ENCODE data around the gene PDHA1. TPM values are rescaled to one million over a fixed set of nuclear protein-coding genes. Genes with fewer than 3 reads are reported as not detected.

PDHA1 gene
- total and polyA plus RNA-seq, 2 of the 4 experiments (the other 2 are of a cell fraction), result 53.9 to 141 TPM

DNA sequence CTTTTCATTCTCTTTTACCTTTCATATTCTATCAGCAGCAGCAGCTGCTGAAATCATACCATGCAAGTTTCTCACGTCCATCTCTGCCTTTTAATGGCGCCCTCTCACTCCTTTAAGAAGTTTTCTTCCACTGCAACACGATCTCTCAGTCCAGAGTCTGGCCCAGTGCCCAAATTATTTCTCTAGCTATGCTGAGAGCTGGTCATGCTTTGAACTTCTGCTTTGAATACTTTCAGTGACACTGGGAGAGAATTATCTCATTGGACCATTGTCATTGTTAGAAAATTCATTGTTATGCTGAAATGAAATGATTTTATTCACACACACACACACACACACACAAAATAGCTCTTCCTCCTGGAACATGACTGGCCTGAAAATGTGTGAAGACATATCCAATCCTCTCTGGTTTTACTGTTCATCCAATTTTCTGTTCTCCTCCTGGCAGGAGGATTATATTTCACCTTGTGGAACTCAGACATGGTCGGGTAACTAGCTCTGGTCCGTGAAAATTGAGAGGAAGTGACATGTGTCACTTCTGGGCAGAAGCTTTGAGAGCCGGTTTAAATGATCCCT, 1.3 kb upstream of the PDHA1 start:
- no peak overlapping the region for H2AK5ac ChIP-seq (ENCODE audit: low read depth, low read length)
- H3K56ac ChIP-seq (ENCODE audit: extremely low read depth, insufficient read depth, low read length), result no peak overlapping the region
- no peak overlapping the region for H2BK15ac ChIP-seq (ENCODE audit: low read depth, low read length)
- ChIA-PET CTCF (no interaction called here), POLR2A (ENCODE audit: unreplicated experiment) (no interaction called here)
- no peaks in the 10 kb centered on the region for H3K9me3 ChIP-seq (ENCODE audit: control insufficient read depth, insufficient read depth, low read length)
- H4K5ac ChIP-seq (ENCODE audit: low read depth, low read length), result no peak overlapping the region
- no peak overlapping the region for H3K14ac ChIP-seq (replicated peaks; ENCODE audit: low read depth, low read length)
- H2BK120ac ChIP-seq (ENCODE audit: low read depth, low read length), result no peak overlapping the region
- H2BK20ac ChIP-seq (ENCODE audit: low read depth, low read length), result no peak overlapping the region; the same call in 1 of the 2 replicates
- no peaks in the 10 kb centered on the region for H3K9me1 ChIP-seq (ENCODE audit: insufficient read depth, low read length)
- H4K20me1 ChIP-seq (ENCODE audit: insufficient read depth, low read length), result no peaks in the 10 kb centered on the region
- in situ Hi-C loops (cut with MboI; ENCODE audit: low sequenced_read_pairs), result no loop called here
- ATAC-seq (ENCODE audit: low read depth), result no peak
- no peak overlapping the region for H4K91ac ChIP-seq (ENCODE audit: insufficient read depth, low read depth, low read length)
- peak; percentile 34 for DNase-seq
- no peak overlapping the region for H3K4me3 ChIP-seq (ENCODE audit: insufficient read depth, low read depth, low read length)
- BruUV-seq (replicated peaks), result no TSS peak
- no peaks in the 10 kb centered on the region for H3K36me3 ChIP-seq (ENCODE audit: control insufficient read depth, insufficient read depth, low read length)
- H3K23ac ChIP-seq (ENCODE audit: low read depth, low read length), result no peak overlapping the region
- no peak overlapping the region for H2BK5ac ChIP-seq (ENCODE audit: low read depth, low read length, poor library complexity, severe bottlenecking)
- no peak overlapping the region for H3K9ac ChIP-seq (ENCODE audit: low read depth, low read length)
- no peak overlapping the region for H3K4me2 ChIP-seq (ENCODE audit: low read depth, low read length)
- peak overlapping the region; percentile 93 to 98; a peak in 3 of 4 replicates for H4K8ac ChIP-seq (ENCODE audit: low read depth in 2 of 2, low read length in 2 of 2)
- no peaks in the 10 kb centered on the region for H3K79me1 ChIP-seq (ENCODE audit: low read depth in 1 of 2, low read length in 2 of 2)
- 19% methylated on average over 2 of the region's 6 CpGs; no CpG with 5 or more reads in 1 of the 2 experiments for WGBS, 2 experiments (ENCODE audit: extremely low coverage in 2 of 2, insufficient read length in 1 of 2)
- no peak overlapping the region for H3K27ac ChIP-seq (ENCODE audit: insufficient read depth, low read length)
- peaks cover 2% of the 10 kb centered on the region; the same call in 1 of the 2 replicates for H3K4me1 ChIP-seq (ENCODE audit: control insufficient read depth, insufficient read depth, low read length)
- intact Hi-C loops (cut with micrococcal nuclease), result no loop called here
- H3K27me3 ChIP-seq (ENCODE audit: control insufficient read depth, insufficient read depth, low read length), result no peaks in the 10 kb centered on the region
- no peak overlapping the region for H2AK9ac ChIP-seq (replicated peaks; ENCODE audit: low read depth, low read length, poor library complexity)
- peak overlapping the region; percentile 28 for H2AFZ ChIP-seq (replicated peaks; ENCODE audit: low read length, poor library complexity)
- no peak overlapping the region for H3K18ac ChIP-seq (ENCODE audit: low read depth, low read length)
- dilution Hi-C loops (cut with HindIII; ENCODE audit: low sequenced_read_pairs, unreplicated experiment), result no loop called here
- no peak for TF ChIP-seq RCOR1 (IDR thresholded peaks at IDR 0.05; ENCODE audit: insufficient replicate concordance, low read length)
- TF ChIP-seq MAFK (IDR thresholded peaks at IDR 0.05; ENCODE audit: low read depth, low read length), result no peak
- TF ChIP-seq MXI1 (IDR thresholded peaks at IDR 0.05; ENCODE audit: borderline replicate concordance, low read depth, low read length), result no peak
- TF ChIP-seq SMC3 (IDR thresholded peaks at IDR 0.05; ENCODE audit: low read depth, low read length), result no peak
- no peak for TF ChIP-seq RAD21 (IDR thresholded peaks at IDR 0.05; ENCODE audit: low read length)
- TF ChIP-seq RFX5 (IDR thresholded peaks at IDR 0.05; ENCODE audit: low read depth, low read length), result no peak
- TF ChIP-seq BHLHE40 (IDR thresholded peaks at IDR 0.05; ENCODE audit: low read depth, low read length), result no peak
- no peak for TF ChIP-seq POLR2A (IDR thresholded peaks at IDR 0.05; ENCODE audit: low read depth, low read length)
- TF ChIP-seq, protein P1, sequence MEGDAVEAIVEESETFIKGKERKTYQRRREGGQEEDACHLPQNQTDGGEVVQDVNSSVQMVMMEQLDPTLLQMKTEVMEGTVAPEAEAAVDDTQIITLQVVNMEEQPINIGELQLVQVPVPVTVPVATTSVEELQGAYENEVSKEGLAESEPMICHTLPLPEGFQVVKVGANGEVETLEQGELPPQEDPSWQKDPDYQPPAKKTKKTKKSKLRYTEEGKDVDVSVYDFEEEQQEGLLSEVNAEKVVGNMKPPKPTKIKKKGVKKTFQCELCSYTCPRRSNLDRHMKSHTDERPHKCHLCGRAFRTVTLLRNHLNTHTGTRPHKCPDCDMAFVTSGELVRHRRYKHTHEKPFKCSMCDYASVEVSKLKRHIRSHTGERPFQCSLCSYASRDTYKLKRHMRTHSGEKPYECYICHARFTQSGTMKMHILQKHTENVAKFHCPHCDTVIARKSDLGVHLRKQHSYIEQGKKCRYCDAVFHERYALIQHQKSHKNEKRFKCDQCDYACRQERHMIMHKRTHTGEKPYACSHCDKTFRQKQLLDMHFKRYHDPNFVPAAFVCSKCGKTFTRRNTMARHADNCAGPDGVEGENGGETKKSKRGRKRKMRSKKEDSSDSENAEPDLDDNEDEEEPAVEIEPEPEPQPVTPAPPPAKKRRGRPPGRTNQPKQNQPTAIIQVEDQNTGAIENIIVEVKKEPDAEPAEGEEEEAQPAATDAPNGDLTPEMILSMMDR (conservative IDR thresholded peaks at IDR 0.05; ENCODE audit: low read depth, low read length), result no peak
- H3K4ac ChIP-seq (ENCODE audit: low read depth, low read length), result 0 out of 2 replicates have a peak overlapping the region, but pooled peaks have one; percentile 7

Measured in IMR-90 (cell line).